Suprapubic skin (tissue), 3 donors: Measurements from ENCODE around the gene LALBA.
"Not testable (repeated sequence)": the region's sequence is repeated elsewhere in the genome, so short reads cannot be mapped to it uniquely, and the experiment has no call there.

Experiments
- CTCF ChIP-seq, 2 donors: fragments of 200-600 bp in 1 of 2; fragments of 450-650 bp in 1 of 2; sonication (generic) in 1 of 2; IDR thresholded peaks; one replicate each; pipeline ENCODE4 v1.5.1; 2016 to 2019; ENCODE audit warnings: antibody characterized with exemption in 2 of 2, mild to moderate bottlenecking in 1 of 2, moderate library complexity in 1 of 2
- EP300 ChIP-seq: sonication (generic); formaldehyde crosslinking; IDR thresholded peaks from one replicate; pipeline ENCODE4 v1.6.1; 2017; ENCODE audit warnings: antibody characterized with exemption

GRCh38 chr12:48553666-48554343 lies 16.0 kb downstream of the LALBA start:
- TF ChIP-seq EP300; CTCF (IDR thresholded peaks at IDR 0.05): not testable (repeated sequence)
